ENCODE results near the gene RASAL2.

Gene RASAL2

GRCh38 chr1:178093951-178094738, at the start of gene RASAL2:
Gene RASAL2, plus strand, starts transcription at chr1:178094104. Its CDS starts 389 bp downstream, at chr1:178094493.
- no peak for DNase-seq

- DNase-seq = no peak
These were observed 47.2 kb upstream of the RASAL2 start for GRCh38 chr1:178046591-178047270.

GRCh38 chr1:178047403-178048093, 46.4 kb upstream of the RASAL2 start:
- no peak for DNase-seq

GRCh38 chr1:178048426-178048825, 45.5 kb upstream of the RASAL2 start:
- no peak for DNase-seq

GRCh38 chr1:178048883-178049282, 45.0 kb upstream of the RASAL2 start:
- no peak for DNase-seq

- no peak for DNase-seq
These were observed 43.8 kb upstream of the RASAL2 start for GRCh38 chr1:178050084-178050483.

- DNase-seq = no peak
These were observed 42.8 kb upstream of the RASAL2 start for GRCh38 chr1:178051071-178051470.

GRCh38 chr1:178052650-178053461, 41.0 kb upstream of the RASAL2 start:
- DNase-seq = no peak

- DNase-seq = peak; percentile 33
These were observed 38.8 kb upstream of the RASAL2 start for GRCh38 chr1:178055093-178055492.

GRCh38 chr1:178055779-178056471, 38.0 kb upstream of the RASAL2 start:
- DNase-seq = peak; percentile 47

- DNase-seq = no peak
These were observed 36.7 kb upstream of the RASAL2 start for GRCh38 chr1:178057141-178057765.

- no peak for DNase-seq
These were observed 35.9 kb upstream of the RASAL2 start for GRCh38 chr1:178057912-178058534.

GRCh38 chr1:178060789-178061556, 32.9 kb upstream of the RASAL2 start:
- no peak for DNase-seq

GRCh38 chr1:178061620-178062019, 32.3 kb upstream of the RASAL2 start:
- DNase-seq = no peak

- DNase-seq = no peak
These were observed 29.6 kb upstream of the RASAL2 start for GRCh38 chr1:178064191-178064821.

GRCh38 chr1:178065250-178065649, 28.7 kb upstream of the RASAL2 start:
- DNase-seq = no peak

GRCh38 chr1:178066296-178066907, 27.5 kb upstream of the RASAL2 start:
- no peak for DNase-seq

GRCh38 chr1:178066908-178067614, 26.8 kb upstream of the RASAL2 start:
- peak; percentile 58 for DNase-seq

GRCh38 chr1:178071811-178072210, 22.1 kb upstream of the RASAL2 start:
- DNase-seq = no peak
